ENCODE data around the gene FILIP1L. TPM values are rescaled to one million over a fixed set of nuclear protein-coding genes. Genes with fewer than 3 reads are reported as not detected.

The FILIP1L gene
- total and polyA plus RNA-seq, 4 donors = 4.8 to 18.7 (median 6.7) TPM

GRCh38 chr3:100008081-100008698 is 106.1 kb downstream of the FILIP1L start:
- Histone ChIP-seq H3K27me3 (ENCODE audit: control insufficient read depth, insufficient read depth, low read length) (no peaks in the 10 kb centered on the region), H3K4me1 (ENCODE audit: control insufficient read depth, insufficient read depth, low read length) (no peaks in the 10 kb centered on the region), H3K36me3 (ENCODE audit: control insufficient read depth, insufficient read depth, low read length) (no peaks in the 10 kb centered on the region), H3K27ac (ENCODE audit: low read depth, low read length) (no peak overlapping the region), H3K4me3 (ENCODE audit: low read depth, low read length) (no peak overlapping the region), H3K9me3 (ENCODE audit: control insufficient read depth, insufficient read depth, low read length) (no peaks in the 10 kb centered on the region)
- DNase-seq (ENCODE audit: low read depth in 4 of 6, low spot score in 6 of 6) = peak in 1 of 6 donors; percentile 20

DNA sequence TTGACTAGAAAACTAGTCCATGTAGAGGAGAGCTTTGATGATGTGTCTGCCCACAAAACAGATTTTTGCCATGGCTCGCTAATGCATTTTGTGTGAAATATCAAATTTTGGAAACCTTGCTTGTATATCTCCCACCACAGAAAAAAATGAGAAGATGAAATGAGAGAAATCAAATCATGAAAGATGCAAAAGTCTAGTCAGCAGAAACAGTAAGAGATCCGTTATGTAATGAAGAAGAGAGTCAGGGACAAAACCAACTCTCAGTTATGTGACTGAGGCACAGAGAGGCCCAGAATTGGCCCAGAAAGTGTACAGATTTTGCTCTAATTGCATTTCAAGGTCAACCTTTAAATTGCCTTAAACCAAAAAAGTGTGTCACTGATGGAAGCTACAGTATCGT is 107.0 kb downstream of the FILIP1L start:
- DNase-seq (ENCODE audit: low read depth in 4 of 6, low spot score in 6 of 6) = no peak
- Histone ChIP-seq H3K36me3 (ENCODE audit: control insufficient read depth, insufficient read depth, low read length) (no peaks in the 10 kb centered on the region), H3K27ac (ENCODE audit: low read depth, low read length) (no peak overlapping the region), H3K27me3 (ENCODE audit: control insufficient read depth, insufficient read depth, low read length) (no peaks in the 10 kb centered on the region), H3K4me3 (ENCODE audit: low read depth, low read length) (no peak overlapping the region), H3K4me1 (ENCODE audit: control insufficient read depth, insufficient read depth, low read length) (no peaks in the 10 kb centered on the region), H3K9me3 (ENCODE audit: control insufficient read depth, insufficient read depth, low read length) (no peaks in the 10 kb centered on the region)
- WGBS (ENCODE audit: insufficient coverage) = no CpG with 5 or more reads among the region's 3 CpGs

GRCh38 chr3:100006570-100007271 is 107.6 kb downstream of the FILIP1L start:
- no peaks in the 10 kb centered on the region for H3K27me3 ChIP-seq (ENCODE audit: control insufficient read depth, insufficient read depth, low read length)
- H3K4me1 ChIP-seq (ENCODE audit: control insufficient read depth, insufficient read depth, low read length) = no peaks in the 10 kb centered on the region
- no peaks in the 10 kb centered on the region for H3K36me3 ChIP-seq (ENCODE audit: control insufficient read depth, insufficient read depth, low read length)
- no CpG with 5 or more reads among the region's 2 CpGs for WGBS (ENCODE audit: insufficient coverage)
- no peak overlapping the region for H3K27ac ChIP-seq (ENCODE audit: low read depth, low read length)
- H3K9me3 ChIP-seq (ENCODE audit: control insufficient read depth, insufficient read depth, low read length) = no peaks in the 10 kb centered on the region
- H3K4me3 ChIP-seq (ENCODE audit: low read depth, low read length) = no peak overlapping the region
- peak in 1 of 6 donors; percentile 19 for DNase-seq (ENCODE audit: low read depth in 4 of 6, low spot score in 6 of 6)

- Histone ChIP-seq H3K27me3 (ENCODE audit: control insufficient read depth, insufficient read depth, low read length) (no peaks in the 10 kb centered on the region), H3K27ac (ENCODE audit: low read depth, low read length) (no peak overlapping the region), H3K9me3 (ENCODE audit: control insufficient read depth, insufficient read depth, low read length) (no peaks in the 10 kb centered on the region), H3K36me3 (ENCODE audit: control insufficient read depth, insufficient read depth, low read length) (no peaks in the 10 kb centered on the region), H3K4me1 (ENCODE audit: control insufficient read depth, insufficient read depth, low read length) (no peaks in the 10 kb centered on the region), H3K4me3 (ENCODE audit: low read depth, low read length) (no peak overlapping the region)
- no peak for DNase-seq (ENCODE audit: low read depth in 4 of 6, low spot score in 6 of 6)
- 100% methylated on average over 1 of the region's 2 CpGs for WGBS (ENCODE audit: insufficient coverage)
Observed at GRCh38 chr3:100005665-100006393, 108.5 kb downstream of the FILIP1L start.

GRCh38 chr3:100004931-100005330 is 109.4 kb downstream of the FILIP1L start:
- no peaks in the 10 kb centered on the region for H3K9me3 ChIP-seq (ENCODE audit: control insufficient read depth, insufficient read depth, low read length)
- H3K4me3 ChIP-seq (ENCODE audit: low read depth, low read length) = no peak overlapping the region
- no peaks in the 10 kb centered on the region for H3K27me3 ChIP-seq (ENCODE audit: control insufficient read depth, insufficient read depth, low read length)
- no peak for DNase-seq (ENCODE audit: low read depth in 4 of 6, low spot score in 6 of 6)
- no peaks in the 10 kb centered on the region for H3K4me1 ChIP-seq (ENCODE audit: control insufficient read depth, insufficient read depth, low read length)
- no CpG with 5 or more reads among the region's 1 CpG for WGBS (ENCODE audit: insufficient coverage)
- H3K27ac ChIP-seq (ENCODE audit: low read depth, low read length) = no peak overlapping the region
- H3K36me3 ChIP-seq (ENCODE audit: control insufficient read depth, insufficient read depth, low read length) = no peaks in the 10 kb centered on the region

- Histone ChIP-seq H3K27ac (ENCODE audit: low read depth, low read length) (no peak overlapping the region), H3K4me3 (ENCODE audit: low read depth, low read length) (no peak overlapping the region), H3K36me3 (ENCODE audit: control insufficient read depth, insufficient read depth, low read length) (no peaks in the 10 kb centered on the region), H3K4me1 (ENCODE audit: control insufficient read depth, insufficient read depth, low read length) (no peaks in the 10 kb centered on the region), H3K9me3 (ENCODE audit: control insufficient read depth, insufficient read depth, low read length) (no peaks in the 10 kb centered on the region), H3K27me3 (ENCODE audit: control insufficient read depth, insufficient read depth, low read length) (no peaks in the 10 kb centered on the region)
- no peak for DNase-seq (ENCODE audit: low read depth in 4 of 6, low spot score in 6 of 6)
- 100% methylated on average over 1 of the region's 4 CpGs for WGBS (ENCODE audit: insufficient coverage)
Observed at GRCh38 chr3:100003609-100004503, 110.4 kb downstream of the FILIP1L start.

GRCh38 chr3:100002599-100003350 is 111.5 kb downstream of the FILIP1L start:
- Histone ChIP-seq H3K27ac (ENCODE audit: low read depth, low read length) (no peak overlapping the region), H3K9me3 (ENCODE audit: control insufficient read depth, insufficient read depth, low read length) (no peaks in the 10 kb centered on the region), H3K36me3 (ENCODE audit: control insufficient read depth, insufficient read depth, low read length) (no peaks in the 10 kb centered on the region), H3K27me3 (ENCODE audit: control insufficient read depth, insufficient read depth, low read length) (no peaks in the 10 kb centered on the region), H3K4me3 (ENCODE audit: low read depth, low read length) (no peak overlapping the region), H3K4me1 (ENCODE audit: control insufficient read depth, insufficient read depth, low read length) (no peaks in the 10 kb centered on the region)
- peak in 1 of 6 donors; percentile 31 for DNase-seq (ENCODE audit: low read depth in 4 of 6, low spot score in 6 of 6)
- 95% methylated on average over 4 of the region's 4 CpGs for WGBS (ENCODE audit: insufficient coverage)

DNA sequence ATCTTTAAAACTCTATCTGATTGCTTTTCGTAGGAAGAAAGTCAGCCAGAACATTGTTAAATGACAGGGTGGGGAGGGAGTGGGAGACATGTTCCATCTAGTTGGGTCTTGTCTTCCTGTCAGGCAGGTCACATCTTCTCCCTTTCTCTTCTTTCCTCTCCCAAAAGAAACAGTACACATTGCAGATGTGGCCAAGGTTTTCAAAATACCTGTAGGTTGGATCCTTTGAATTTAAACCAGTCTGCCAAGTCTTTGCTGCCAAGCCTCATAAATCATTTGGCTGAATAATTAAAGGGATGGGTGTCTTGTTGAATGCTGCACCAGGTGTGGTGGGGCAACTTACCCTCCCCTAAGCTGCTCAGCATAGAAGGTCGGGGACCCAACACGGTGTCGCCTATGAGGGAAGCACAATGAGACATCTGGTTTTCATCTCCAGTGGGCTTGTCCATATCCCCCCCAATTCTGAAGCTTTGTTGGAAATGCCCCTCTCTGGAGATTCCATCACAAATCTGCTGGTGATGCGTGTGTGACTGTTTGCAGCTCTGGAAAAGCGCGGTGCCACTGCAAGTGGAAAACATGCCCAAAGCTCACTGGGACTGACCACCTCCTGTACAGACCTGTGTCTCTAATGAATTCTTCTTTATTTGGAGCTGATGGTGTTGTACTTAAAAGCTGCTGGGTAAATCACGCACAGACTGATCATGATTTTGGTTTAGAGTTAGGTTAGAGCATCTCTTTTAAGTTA is 112.6 kb downstream of the FILIP1L start:
- H3K27me3 ChIP-seq (ENCODE audit: control insufficient read depth, insufficient read depth, low read length) = no peaks in the 10 kb centered on the region
- H3K9me3 ChIP-seq (ENCODE audit: control insufficient read depth, insufficient read depth, low read length) = no peaks in the 10 kb centered on the region
- H3K4me1 ChIP-seq (ENCODE audit: control insufficient read depth, insufficient read depth, low read length) = no peaks in the 10 kb centered on the region
- WGBS (ENCODE audit: insufficient coverage) = 89% methylated on average over 6 of the region's 8 CpGs
- DNase-seq (ENCODE audit: low read depth in 4 of 6, low spot score in 6 of 6) = no peak
- H3K27ac ChIP-seq (ENCODE audit: low read depth, low read length) = no peak overlapping the region
- H3K36me3 ChIP-seq (ENCODE audit: control insufficient read depth, insufficient read depth, low read length) = no peaks in the 10 kb centered on the region
- no peak overlapping the region for H3K4me3 ChIP-seq (ENCODE audit: low read depth, low read length)
